C1 segment of cervical spinal cord (tissue), 14 donors: Measurements from ENCODE around the gene ROBO2.

Experiments
- DNase-seq, 14 donors: peaks; one replicate each; lab custom pipeline; 2025; lab: John Stamatoyannopoulos, UW

ROBO2 gene

DNA sequence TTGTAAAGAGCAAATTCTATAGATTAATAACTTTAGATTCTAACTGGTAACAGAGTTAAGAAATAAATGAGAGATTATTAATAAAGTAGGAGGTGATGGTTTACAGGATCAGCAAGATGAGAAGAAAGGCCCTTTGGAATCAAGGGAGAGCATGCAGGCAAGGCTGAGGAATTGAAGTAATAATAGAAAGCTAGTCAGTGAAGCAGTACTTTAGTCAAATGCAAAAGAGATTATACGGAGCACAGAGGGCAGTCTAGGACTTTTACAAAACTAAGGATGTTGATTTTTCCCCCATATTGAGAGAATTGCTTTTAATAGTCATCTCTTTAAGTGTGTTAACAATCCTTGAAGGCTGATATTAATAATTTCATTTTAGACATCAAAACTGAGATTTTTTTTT, 146.4 kb downstream of the ROBO2 start:
- DNase-seq: no peak

DNA sequence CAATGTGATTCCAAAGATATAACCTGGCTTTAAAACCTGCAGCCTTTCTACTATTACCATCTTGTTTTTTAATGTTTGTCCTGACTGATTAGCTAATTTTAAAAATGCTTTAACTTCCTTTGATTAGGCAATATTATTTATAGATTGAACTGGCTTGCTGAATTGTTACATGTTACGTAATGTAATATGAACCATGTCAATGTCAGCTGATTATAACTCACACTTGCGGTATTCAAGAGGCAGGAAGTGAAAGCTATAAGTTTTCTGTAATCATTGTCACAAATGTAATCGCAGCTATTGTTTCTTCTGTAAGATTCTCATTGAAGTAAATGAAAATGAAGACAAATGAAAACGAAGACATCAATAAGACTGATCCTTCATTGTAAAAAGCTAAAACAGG, 146.8 kb downstream of the ROBO2 start:
- DNase-seq: no peak

DNA sequence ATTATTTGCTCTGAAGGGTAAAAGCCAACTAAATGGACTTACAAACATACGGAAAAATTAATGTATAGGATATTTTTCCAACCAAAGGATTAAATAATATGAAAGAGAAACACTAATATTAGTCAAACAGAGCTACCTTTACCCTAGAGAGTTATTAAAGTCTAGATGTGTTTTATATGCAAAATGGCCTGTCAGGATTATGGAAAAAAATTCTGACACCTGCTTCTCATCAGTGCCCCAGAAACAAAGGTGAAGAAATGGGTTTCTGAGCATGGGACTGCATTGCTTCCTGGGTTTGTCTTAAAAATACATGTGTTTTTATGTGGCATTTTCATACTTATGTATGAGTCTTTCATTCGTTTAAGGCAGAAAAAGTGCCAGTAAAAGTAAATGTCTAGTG, 148.3 kb downstream of the ROBO2 start:
- no peak for DNase-seq

DNA sequence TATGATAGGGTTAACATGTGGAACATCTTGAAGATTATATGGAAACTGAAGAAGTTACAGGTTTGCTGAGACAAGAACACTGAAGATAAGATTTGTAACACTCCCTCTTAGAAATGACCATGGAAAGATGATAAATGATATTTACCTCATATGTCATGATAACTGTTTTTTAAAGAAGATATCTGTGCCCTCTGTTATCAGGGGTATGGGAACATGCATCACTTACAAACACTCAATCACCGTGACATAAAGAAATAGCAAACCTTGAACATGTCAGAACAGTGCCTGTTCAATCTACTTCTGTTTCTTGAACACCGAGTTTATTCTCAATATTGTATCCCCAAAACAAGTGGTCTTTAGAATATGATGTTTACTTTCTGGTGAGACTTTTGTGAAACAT, 149.4 kb downstream of the ROBO2 start:
- no peak for DNase-seq

DNA sequence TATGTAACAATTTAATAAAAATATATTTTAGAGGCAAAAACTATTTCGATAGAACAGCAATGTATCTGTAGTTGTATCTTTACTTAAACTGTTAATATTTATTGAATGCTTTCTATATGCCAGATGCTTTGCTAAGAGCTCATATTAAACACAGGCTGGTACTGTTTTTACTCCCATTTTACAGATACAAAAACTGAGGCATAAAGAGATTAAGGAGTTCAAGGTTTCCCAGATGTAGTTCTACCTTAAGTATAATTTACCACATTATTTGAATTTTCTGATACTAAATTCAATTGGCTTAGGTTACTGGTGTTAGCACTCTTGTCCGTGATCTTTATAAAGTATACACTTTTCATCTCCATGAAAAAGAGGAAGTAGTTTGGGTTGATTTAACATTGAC, 149.8 kb downstream of the ROBO2 start:
- no peak for DNase-seq

DNA sequence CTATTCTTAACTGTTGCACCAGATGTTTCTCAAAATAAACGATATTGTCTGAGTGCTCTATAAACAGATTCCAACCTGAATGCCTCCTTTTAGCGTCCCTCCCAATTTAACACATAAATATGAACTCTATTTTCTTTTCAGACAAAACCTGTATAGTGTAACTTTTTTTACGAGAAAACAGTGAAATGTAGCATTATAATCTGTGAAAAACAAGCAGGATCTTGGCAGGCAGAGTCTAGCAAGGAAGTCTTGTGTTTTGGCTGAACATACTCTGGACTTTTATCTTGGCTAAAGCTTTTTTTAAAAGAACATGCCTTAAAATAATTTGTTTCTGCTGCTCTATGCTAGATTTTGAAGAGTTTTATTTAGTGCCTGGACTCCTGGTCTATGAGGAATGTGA, 150.5 kb downstream of the ROBO2 start:
- DNase-seq: no peak

DNA sequence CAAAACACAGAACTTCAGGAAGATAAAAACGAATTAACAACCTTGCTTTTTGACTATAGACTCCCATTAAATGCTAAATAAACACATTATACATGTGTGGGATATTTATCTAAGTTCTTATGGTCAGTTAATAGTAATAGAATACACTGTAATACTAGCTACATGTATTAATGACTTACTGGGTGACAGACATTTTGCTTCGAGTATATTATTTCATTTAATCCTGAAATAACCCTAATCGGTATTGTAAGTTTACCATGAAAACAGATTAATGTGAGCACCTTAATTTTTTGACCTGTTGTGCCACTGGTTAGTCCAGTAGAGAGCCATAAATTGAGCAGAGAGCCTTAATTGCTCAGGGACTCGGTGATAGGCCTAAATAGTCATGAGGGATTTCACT, 151.1 kb downstream of the ROBO2 start:
- no peak for DNase-seq

DNA sequence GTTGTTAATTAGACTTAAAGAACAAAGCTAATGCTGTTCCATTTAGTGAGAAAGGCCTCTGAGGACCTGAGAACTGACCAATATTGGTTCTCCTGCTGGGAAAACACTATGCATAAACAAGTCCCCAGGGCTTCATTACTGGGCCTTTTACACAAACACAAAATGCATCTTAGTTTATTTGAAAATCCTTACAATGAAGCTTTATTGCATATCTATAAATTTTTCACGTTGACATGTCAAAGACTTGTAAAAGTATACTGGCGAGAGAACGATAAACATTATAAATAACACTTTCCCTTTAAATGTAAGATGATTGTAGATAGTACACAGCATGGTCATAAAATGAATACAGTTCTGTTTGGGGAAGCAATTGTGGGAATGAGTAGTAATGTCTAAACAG, 151.7 kb downstream of the ROBO2 start:
- no peak for DNase-seq

DNA sequence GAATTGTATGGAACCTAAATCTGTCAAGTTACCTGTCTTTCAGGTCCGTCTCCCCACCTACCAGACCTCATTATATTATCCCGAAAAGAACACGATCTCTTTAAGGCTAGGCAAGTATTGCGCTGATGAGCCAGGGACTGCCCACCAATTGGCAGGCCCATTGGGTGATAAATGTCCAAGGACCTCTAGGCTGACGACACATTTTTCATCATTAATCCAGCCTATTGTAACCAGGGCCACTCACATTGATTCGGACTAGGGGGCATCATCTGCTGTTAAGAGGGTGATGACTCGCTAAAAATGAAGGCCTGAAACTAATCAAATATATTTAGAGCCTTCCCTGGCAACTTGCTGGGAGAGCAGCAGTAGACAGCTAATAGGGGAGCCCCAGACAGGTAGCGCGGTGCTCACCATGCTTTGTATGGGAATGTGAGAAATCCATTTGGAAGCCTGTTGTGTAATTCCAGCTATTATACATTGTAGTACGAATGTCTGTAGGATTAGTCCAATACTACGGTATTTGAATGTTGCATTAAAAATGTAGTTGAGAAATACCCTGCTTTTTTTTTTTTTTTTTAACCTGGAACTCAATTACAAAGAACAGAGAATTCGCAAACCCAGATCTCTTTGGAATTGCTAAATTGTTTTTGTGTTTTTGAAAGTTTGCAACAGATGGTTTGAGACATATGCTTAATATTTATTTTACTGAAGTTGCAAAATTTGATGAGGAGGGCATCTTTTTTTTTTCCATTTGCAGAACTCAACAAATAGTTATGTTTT, 156.1 kb downstream of the ROBO2 start:
- DNase-seq: no peak

DNA sequence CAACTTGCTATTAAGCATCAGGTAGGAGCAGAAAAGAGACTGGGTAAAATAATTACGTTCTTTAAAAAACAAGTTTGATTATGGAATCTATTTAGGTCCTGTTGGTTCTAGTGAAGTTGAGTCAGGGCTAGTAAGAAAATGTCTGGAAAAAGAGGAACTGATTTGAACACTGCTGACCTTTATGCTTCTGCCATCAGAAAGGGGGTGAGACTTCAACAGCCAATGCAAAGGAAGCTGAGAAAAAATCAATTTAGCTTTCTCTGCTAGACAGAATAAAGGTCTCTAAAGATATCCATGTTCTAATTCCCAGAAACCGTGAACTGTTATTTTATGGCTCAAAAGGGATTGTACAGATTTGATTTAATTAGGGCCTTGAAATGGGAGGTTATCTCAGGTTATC, 157.5 kb downstream of the ROBO2 start:
- DNase-seq: no peak

DNA sequence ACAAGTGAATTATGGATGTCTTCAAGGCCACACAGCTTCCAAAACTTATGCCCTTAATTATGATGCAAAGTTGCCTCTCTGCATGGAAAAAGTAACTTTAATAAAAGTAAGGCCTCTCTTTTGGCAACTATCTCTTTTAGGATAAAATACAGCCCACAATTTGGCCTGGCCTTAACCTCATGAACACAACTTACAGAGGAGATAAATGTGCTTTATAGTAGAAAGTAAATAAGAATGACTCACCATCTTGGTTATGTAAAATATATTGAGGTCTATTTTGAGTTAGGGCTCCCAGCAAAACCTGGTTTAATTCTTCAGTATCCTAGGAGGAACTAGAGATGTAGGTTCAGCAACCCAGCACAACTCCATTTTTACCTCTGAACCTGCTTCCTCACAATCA, 164.0 kb downstream of the ROBO2 start:
- DNase-seq: no peak

DNA sequence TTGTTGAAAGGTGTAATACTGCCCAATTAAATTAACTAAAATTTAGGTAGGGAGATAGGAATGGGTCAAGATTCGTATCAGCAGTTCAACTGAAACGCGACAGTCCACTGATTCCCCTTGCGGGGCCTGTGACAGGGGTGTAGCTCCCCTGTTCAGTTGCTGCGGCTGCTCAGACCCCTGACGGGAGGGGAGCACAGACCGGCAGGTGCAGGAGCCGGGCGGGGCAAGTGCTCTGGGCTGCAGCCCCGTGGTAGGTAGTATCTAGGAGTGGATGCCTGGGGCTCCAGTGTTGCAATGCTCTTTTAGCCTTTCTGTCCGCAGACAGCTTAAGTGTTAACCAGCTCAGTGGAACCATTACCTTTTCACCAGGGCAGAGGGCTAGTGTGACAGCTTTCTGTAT, 164.9 kb downstream of the ROBO2 start:
- no peak for DNase-seq

DNA sequence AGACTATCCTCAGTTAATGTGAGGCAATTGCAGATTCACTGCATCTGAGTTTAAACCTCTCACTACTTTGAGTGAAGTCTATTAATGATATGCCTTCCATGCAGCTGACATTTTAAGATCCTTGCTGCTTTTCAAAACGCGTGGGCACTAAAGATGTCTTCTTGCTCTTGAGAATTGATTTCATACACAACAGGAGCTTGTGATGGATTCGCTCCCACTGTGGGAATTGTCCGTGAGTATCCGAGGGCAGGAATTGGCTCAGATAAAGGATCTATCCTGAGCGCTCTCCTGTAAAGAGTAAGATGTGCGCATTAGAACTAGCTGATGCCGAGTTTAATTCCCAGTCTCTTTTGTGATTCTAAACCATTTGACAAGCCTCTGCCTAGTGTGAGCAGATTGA, 167.9 kb downstream of the ROBO2 start:
- DNase-seq: no peak

DNA sequence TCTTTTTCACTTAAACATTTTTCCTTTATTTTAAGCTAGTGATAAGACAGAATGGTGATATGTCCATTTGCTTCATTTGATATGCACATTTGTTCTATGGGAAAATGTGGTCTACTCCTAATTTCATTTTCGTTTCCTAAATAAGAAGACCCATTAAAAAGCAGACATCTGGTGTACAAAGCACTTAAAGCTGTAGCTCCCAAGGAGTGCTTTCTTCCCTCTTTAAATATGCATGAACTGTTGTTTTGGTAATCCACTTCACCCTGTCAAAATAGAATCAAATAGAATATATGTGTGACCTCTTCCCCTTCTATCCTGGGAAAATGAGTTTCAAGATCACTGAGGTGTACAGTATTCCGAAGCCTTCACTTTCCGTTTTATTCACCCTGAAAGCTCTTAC, 182.8 kb downstream of the ROBO2 start:
- DNase-seq: no peak

DNA sequence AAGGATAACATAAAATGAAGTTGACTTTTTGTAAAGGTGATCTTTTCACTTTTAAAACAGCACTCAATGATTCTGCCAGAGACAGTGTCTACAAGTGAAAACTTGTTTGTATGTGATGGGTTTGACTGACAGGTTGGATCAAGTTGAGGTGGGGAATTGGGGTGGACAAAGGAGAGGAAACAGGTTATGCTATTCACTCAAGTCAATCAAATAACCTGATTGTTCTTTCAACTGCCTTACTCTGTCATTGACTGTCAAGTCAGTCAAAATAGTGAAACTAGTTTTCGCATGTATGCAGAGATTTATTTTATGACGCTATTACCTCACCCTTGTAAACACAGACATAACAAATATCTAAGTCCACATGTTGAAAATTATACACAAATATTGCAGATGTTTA, 187.7 kb downstream of the ROBO2 start:
- DNase-seq: no peak

DNA sequence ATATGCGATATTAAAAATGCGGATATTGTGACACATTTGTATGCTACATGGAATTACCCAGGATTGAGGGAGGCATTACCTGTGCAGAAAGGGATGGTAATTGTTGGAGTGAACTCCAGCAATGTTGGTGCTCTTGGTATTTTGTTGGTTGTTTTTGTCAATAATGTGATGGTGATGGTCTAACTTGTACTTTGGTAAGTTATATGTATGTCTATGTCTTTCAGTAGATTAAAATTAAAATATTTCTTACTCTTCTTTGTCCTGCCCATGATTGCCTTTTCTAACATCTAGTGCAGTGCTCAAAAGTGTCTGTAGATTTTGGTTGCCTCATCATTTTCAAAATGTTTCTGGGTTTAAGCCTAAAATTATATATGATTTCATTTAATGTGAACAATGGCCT, 192.7 kb downstream of the ROBO2 start:
- DNase-seq: no peak

DNA sequence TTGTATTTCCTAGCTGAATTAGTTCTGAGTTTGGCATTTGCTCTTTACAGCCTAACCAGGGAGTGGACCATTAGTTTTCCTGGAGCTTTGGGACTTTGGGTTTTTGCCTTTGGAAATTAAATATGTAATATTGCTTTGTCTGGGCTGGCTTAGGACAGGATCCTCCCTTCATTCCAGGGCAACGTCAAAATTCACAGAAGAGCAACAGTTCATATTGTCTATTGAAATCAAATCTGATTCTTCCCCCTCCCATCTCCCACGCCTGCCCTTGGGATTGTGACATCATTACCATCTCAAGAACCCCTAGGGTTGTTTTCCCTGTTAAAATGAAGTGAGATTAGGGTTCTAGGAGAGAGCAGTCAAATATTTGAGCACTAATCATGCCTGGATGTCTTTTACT, 194.1 kb downstream of the ROBO2 start:
- no peak for DNase-seq

DNA sequence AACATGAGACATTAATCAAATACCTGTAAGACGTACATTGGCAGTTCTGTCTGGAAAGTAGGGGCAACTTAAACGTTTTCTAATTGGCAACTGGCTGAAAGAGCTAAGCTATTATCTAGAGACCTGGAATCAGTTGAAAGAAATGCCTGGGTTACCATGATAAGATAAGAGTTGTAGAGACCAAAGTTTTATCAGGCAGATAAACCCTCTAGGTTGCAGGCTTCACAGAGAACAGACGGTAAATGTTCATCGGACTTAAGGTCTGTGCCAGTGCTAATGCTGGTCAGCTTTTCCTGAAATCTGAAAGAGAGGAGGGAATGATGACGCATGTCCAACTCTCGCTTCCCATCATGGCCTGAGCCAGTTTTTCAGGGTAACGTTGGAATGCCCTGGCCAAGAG, 196.2 kb downstream of the ROBO2 start:
- DNase-seq: no peak

DNA sequence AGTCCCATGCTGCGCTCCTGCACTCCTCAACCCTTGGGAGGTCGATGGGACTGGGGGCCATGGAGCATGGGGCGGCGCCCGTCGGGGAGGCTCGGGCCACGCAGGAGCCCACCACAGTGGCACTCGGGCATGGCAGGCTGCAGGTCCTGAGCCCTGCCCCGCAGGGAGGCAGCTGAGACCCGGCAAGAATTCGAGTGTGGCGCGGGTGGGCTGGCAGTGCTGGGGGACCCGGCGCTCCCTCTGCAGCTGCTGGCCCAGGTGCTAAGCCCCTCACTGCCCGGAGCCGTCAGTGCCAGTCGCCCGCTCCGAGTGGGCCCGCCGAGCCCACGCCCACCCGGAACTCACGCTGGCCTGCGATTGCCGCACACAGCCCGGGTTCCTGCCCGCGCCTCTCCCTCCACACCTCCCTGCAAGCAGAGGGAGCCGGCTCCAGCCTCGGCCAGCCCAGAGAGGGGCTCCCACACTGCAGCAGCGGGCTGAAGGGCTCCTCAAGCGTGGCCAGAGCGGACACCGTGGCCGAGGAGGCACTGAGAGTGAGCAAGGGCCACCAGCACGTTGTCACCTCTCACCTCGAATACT, 200.3 kb downstream of the ROBO2 start:
- no peak for DNase-seq

DNA sequence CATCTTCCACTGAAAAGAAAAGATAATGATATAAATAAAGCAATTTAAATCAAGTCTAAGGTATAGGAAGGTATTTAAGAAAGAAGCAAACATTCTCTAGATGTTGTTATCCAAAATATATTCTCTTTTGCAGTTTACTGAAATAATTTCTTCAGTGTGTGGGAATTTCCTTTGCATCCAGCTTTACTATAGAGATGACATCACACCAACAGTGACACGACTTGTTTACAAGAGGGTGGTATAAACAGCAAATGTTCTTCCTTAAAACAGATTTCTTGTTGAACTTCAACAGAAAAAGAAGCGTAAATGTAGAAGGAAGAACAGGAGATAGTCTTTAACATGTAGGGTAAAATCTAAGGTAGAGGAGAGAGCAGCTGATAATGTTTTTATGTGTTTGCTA, 202.5 kb downstream of the ROBO2 start:
- DNase-seq: no peak

DNA sequence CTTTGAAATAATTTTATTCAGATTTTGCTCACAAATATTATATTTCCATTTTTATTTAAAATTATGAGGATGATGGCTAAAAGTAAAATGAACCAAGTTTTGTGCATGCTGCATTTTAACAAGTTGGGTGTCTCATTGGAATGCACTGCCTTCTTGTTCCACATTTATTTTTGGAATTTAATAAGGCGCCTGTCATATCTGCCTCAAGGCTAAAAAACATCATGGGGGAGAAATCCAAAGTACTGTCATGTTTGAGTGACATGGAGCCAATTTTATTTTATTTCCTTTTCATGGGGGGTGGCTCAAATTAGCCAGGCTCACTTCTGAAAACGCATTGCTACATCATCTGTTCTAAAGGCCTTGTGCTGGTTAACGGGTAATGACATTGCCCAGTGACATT, 205.1 kb downstream of the ROBO2 start:
- no peak for DNase-seq

DNA sequence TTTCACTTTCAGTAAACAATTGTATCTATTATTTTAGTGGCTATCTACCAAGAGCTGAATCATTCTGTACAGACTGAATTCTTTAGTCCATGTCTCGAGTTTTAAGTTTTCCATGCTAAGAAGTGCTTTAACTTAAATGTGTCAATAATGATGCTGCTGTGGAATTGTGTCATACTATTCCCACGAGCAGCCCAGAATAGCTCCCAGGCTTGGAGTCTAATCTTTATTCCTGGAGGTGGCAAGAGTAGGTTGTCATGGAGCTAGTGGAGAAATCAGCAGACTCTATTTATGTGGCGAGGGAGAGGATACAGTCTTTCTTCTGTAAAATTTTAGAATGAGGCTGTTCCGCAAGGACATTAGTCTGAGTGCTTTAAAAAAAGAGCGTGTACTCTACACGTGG, 207.2 kb downstream of the ROBO2 start:
- DNase-seq: no peak

DNA sequence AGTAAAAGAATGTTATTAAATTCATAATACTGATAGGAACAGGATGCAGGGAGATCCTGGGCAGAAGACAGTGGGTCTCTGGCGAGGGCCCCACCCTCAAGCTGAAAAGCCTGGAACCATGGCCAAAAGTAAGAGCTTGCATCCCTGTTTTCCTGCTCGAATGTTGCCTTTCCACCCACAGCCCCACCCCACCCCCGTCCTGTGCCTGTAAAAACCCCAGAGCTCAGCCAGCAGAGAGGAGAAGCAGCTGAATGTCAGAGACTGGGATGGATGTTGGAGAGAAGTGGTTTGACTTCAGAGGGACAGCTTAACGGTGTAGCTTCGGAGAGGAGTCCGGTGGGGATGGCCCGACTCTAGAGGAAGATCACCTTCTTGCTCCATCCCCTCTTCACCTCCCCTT, 207.9 kb downstream of the ROBO2 start:
- no peak for DNase-seq

DNA sequence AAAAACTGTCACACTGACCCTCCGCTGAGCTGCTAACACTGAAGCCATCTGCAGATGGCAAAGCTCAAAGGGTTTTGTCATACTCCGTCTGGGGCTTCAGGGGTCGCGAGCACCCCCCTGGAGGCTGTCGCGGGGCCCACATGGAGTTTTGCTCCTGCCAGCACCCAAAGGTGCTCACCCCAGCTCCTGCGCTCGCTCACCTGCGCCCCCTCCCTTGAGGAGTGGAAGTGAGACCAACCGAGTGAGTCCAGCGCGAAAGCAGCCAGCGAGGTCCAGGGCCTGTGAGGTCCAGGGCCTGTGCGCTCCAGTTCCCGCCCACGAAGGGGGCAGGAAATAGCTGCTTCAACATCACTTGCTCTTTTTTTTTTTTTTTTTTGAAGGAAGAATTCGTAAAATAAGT, 208.5 kb downstream of the ROBO2 start:
- no peak for DNase-seq
